GM12874 (cell line): Measurements from ENCODE around the gene GABRB1.

Experiments
- TF ChIP-seq, protein P1 (sequence below): IDR thresholded peaks from 2 replicates; pipeline ENCODE4 v1.5.1; 2011; ENCODE audit warnings: low read depth, mild to moderate bottlenecking, control low read depth, low read length, moderate library complexity; ENCODE audit not compliant: insufficient read depth

GABRB1 gene

DNA sequence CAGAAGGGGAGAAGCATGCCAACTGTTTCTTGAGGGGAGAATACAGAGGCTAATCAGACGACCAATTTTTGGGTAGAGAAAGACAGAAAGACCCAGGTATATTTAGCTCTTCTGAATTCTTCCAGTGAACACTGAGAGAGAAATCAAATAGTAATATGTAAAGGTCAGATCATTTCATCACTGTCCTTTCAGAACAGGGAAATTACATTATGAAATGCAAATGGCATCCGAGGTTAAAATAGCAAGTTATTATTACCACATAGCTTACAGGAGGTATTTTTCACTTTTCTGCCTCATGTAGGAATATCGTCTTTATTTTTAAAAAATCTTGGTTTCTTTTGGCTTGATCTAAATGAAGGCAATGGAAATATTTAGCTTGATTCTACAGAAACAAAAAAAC lies 18.0 kb downstream of the GABRB1 start:
- TF ChIP-seq, protein P1, sequence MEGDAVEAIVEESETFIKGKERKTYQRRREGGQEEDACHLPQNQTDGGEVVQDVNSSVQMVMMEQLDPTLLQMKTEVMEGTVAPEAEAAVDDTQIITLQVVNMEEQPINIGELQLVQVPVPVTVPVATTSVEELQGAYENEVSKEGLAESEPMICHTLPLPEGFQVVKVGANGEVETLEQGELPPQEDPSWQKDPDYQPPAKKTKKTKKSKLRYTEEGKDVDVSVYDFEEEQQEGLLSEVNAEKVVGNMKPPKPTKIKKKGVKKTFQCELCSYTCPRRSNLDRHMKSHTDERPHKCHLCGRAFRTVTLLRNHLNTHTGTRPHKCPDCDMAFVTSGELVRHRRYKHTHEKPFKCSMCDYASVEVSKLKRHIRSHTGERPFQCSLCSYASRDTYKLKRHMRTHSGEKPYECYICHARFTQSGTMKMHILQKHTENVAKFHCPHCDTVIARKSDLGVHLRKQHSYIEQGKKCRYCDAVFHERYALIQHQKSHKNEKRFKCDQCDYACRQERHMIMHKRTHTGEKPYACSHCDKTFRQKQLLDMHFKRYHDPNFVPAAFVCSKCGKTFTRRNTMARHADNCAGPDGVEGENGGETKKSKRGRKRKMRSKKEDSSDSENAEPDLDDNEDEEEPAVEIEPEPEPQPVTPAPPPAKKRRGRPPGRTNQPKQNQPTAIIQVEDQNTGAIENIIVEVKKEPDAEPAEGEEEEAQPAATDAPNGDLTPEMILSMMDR = no peak

GRCh38 chr4:47050761-47051725 lies 19.7 kb downstream of the GABRB1 start:
- TF ChIP-seq, protein P1 = no peak

- TF ChIP-seq, protein P1 = no peak
Observed at GRCh38 chr4:47053485-47053884, 22.1 kb downstream of the GABRB1 start.

GRCh38 chr4:47054130-47054529 lies 22.8 kb downstream of the GABRB1 start:
- TF ChIP-seq, protein P1 = no peak

DNA sequence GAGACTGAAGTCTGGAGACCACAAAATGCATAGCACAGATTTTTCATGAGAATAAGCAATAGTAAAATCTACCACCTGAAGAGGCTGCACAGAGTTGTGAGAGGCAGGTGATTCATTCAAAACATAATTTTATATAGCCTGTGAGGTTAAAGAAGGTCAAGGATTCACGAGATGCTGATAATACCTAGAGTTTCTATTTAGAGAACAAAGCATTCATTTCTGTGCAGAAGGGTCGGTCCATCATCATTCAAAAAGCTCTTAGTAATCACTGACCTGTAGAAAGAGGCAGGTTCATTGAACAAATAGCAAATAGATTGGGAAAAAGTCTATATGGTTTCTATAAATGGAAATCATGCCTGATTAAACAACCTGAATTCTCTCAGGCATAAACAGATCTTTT lies 26.6 kb downstream of the GABRB1 start:
- TF ChIP-seq, protein P1 = no peak

GRCh38 chr4:47060561-47060960 lies 29.2 kb downstream of the GABRB1 start:
- TF ChIP-seq, protein P1 = no peak

DNA sequence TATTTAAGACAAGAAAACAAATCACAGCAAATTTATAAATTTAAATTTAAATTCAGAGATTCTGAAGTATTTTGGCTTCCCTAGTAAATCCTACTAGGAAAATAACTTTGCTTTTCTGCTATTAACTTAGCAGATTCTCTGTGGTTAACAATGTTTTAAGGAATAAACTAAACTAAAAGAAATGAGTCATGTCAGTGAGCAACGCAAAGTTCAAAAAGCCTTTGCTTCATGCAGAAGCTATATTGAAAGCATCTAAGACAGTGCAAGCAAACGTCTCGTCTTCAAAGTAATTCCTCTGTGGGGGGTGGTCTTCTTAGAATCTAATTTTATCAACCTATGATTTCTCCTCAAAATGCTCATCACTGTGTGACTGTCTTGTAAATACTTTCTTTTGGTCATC lies 30.1 kb downstream of the GABRB1 start:
- TF ChIP-seq, protein P1 = no peak
